ENCODE results near the gene NCOA6.

GRCh38 chr20:34744340-34744739 lies 81.1 kb downstream of the NCOA6 start:
- TF ChIP-seq CTCF (IDR thresholded peaks at IDR 0.05; ENCODE audit: low read depth, low read length, poor library complexity, severe bottlenecking) (no peak), EZH2phosphoT487 (IDR thresholded peaks at IDR 0.05; ENCODE audit: borderline replicate concordance, low read length) (no peak)

Measured in DOHH2 (cell line).